Measurements from ENCODE around the gene PGLYRP3.

GRCh38 chr1:153307221-153307600 lies 5.5 kb downstream of the PGLYRP3 start:
- TF ChIP-seq CTCF (conservative IDR thresholded peaks at IDR 0.05; ENCODE audit: low read depth, low read length) (no peak), EZH2 (IDR thresholded peaks at IDR 0.05; ENCODE audit: low read length, unreplicated experiment) (no peak), EZH2phosphoT487 (IDR thresholded peaks at IDR 0.05; ENCODE audit: borderline replicate concordance, low read length) (no peak)

All from PC-3 (cell line).